ENCODE results near the gene OSBPL2. TPM values are rescaled to one million over a fixed set of nuclear protein-coding genes. Genes with fewer than 3 reads are reported as not detected.

The OSBPL2 gene
- total RNA-seq, 1 donor, result 36.7 TPM

GRCh38 chr20:62333820-62334595 lies 95.7 kb downstream of the OSBPL2 start:
- no peak overlapping the region for H3K4me3 ChIP-seq (ENCODE audit: low read depth, low read length)
- no peak for TF ChIP-seq CTCF (IDR thresholded peaks at IDR 0.05; ENCODE audit: insufficient read depth, low read depth, low read length)
- DNase-seq (ENCODE audit: low read depth), result no peak

GRCh38 chr20:62334881-62335280 lies 96.6 kb downstream of the OSBPL2 start:
- no peak for DNase-seq (ENCODE audit: low read depth)
- H3K4me3 ChIP-seq (ENCODE audit: low read depth, low read length), result no peak overlapping the region
- no peak for TF ChIP-seq CTCF (IDR thresholded peaks at IDR 0.05; ENCODE audit: insufficient read depth, low read depth, low read length)

- no peak for TF ChIP-seq CTCF (IDR thresholded peaks at IDR 0.05; ENCODE audit: insufficient read depth, low read depth, low read length)
- no peak for DNase-seq (ENCODE audit: low read depth)
- no peak overlapping the region for H3K4me3 ChIP-seq (ENCODE audit: low read depth, low read length)
Measured at GRCh38 chr20:62335532-62335931, 97.2 kb downstream of the OSBPL2 start.

GRCh38 chr20:62336329-62336728 lies 98.0 kb downstream of the OSBPL2 start:
- no peak for TF ChIP-seq CTCF (IDR thresholded peaks at IDR 0.05; ENCODE audit: insufficient read depth, low read depth, low read length)
- no peak overlapping the region for H3K4me3 ChIP-seq (ENCODE audit: low read depth, low read length)
- no peak for DNase-seq (ENCODE audit: low read depth)

GRCh38 chr20:62336775-62337557 lies 98.6 kb downstream of the OSBPL2 start:
- H3K4me3 ChIP-seq (ENCODE audit: low read depth, low read length), result no peak overlapping the region
- no peak for DNase-seq (ENCODE audit: low read depth)
- no peak for TF ChIP-seq CTCF (IDR thresholded peaks at IDR 0.05; ENCODE audit: insufficient read depth, low read depth, low read length)

GRCh38 chr20:62337558-62338293 lies 99.4 kb downstream of the OSBPL2 start:
- no peak for TF ChIP-seq CTCF (IDR thresholded peaks at IDR 0.05; ENCODE audit: insufficient read depth, low read depth, low read length)
- no peak overlapping the region for H3K4me3 ChIP-seq (ENCODE audit: low read depth, low read length)
- no peak for DNase-seq (ENCODE audit: low read depth)
